ENCODE data around the gene OLIG3. TPM values are rescaled to one million over a fixed set of nuclear protein-coding genes. Genes with fewer than 3 reads are reported as not detected.

OLIG3 gene
- total and polyA plus RNA-seq, 2 of the 13 experiments (the other 11 are each of a cell fraction or from before 2014, with no cell fraction given), result not detected

DNA sequence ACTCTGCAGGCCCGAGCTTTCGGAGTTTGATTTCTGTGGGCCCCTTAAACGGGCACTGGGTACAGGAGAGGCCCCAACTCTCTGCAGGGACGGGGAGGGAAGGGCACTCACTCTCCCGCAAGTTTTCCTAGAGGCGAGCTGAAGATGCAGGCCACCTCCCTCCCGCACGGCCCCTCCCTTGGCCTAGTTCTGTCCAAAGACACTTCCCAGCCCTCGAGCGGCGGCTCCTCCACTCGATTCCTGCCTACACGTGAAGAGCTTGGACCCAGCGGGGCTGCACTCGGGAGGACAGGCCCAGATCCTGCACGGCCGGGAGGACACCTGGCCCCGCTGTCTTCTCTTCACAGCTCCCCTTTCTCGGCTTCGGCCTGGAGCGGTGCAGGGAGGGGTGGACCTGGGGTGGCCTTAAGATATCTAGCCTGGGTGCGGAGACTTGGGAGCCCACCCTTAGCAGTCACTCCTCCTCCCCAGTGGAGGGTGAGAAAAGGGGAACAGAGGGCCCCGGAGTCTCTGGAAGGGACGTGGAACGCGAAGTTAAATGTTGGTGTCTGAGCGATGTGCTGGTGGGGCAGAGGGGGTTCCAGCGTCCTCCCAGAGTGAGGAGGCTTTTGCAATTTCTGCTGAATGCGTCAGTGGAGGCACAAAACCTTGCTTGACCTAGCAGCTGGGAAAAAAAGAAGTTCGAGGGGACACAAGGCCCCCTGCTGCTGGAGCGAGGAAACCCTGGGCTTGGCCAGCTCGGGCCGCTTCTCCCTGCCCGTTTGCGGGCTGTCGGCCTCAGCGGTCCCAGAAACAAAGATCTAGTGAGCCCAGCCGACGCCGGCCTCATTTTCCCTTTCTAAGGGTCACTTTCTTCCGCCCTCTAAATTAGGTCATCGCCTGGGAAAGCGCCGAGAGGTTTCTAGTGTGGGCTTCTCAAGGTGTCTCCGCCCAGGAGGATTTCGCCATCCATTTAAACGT, 4.9 kb downstream of the OLIG3 start:
- in situ Hi-C loops (cut with HindIII; ENCODE audit: extremely low pct_ligation_motif_present, low pct_unique_long_range_greater_than_20kb), result no loop called here
- Histone ChIP-seq H3K79me2 (ENCODE audit: insufficient read depth, low read length) (no peaks in the 10 kb centered on the region), H3K9ac (ENCODE audit: insufficient read depth, low read depth, low read length) (no peak overlapping the region), H3K27ac (ENCODE audit: extremely low read length, insufficient read depth, low read length) (no peak overlapping the region), H2AFZ (ENCODE audit: low read length) (no peak overlapping the region), H3K4me2 (ENCODE audit: low read depth, low read length) (no peak overlapping the region), H3K36me3 (replicated peaks in 1 of 2; ENCODE audit: control insufficient read depth in 1 of 2, insufficient read depth in 2 of 2, low read length in 2 of 2) (no peaks in the 10 kb centered on the region), H3K27me3 (ENCODE audit: control insufficient read depth in 1 of 2, insufficient read depth in 2 of 2, low read length in 2 of 2) (peaks cover 7 to 65% of the 10 kb centered on the region in 2 experiments; a peak in 4 of 5 replicates), H4K20me1 (ENCODE audit: insufficient read depth, low read length) (no peaks in the 10 kb centered on the region), H3K4me3 (replicated peaks in 1 of 3; ENCODE audit: insufficient read depth in 1 of 3, low read depth in 2 of 3, low read length in 3 of 3) (no peak overlapping the region), H3K9me3 (ENCODE audit: low read length) (no peaks in the 10 kb centered on the region), H3K4me1 (ENCODE audit: insufficient read depth, low read length) (no peaks in the 10 kb centered on the region)
- DNase-seq (ENCODE audit: low spot score) (no peak), FAIRE-seq (no peak), ATAC-seq (peak; percentile 23)
- intact Hi-C loops (cut with micrococcal nuclease; ENCODE audit: unreplicated experiment), result no loop called here
- ChIA-PET POLR2A (no interaction called here), CTCF (ENCODE audit: low intra/inter-chr PET ratio, low total read pairs) (no interaction called here)
- 72% methylated on average over 47 of the region's 47 CpGs for WGBS (ENCODE audit: low lambda C conversion rate)
- BruUV-seq (replicated peaks), result no TSS peak
- TF ChIP-seq, protein P1, sequence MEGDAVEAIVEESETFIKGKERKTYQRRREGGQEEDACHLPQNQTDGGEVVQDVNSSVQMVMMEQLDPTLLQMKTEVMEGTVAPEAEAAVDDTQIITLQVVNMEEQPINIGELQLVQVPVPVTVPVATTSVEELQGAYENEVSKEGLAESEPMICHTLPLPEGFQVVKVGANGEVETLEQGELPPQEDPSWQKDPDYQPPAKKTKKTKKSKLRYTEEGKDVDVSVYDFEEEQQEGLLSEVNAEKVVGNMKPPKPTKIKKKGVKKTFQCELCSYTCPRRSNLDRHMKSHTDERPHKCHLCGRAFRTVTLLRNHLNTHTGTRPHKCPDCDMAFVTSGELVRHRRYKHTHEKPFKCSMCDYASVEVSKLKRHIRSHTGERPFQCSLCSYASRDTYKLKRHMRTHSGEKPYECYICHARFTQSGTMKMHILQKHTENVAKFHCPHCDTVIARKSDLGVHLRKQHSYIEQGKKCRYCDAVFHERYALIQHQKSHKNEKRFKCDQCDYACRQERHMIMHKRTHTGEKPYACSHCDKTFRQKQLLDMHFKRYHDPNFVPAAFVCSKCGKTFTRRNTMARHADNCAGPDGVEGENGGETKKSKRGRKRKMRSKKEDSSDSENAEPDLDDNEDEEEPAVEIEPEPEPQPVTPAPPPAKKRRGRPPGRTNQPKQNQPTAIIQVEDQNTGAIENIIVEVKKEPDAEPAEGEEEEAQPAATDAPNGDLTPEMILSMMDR (CRISPR knock-in tag; IDR thresholded peaks at IDR 0.05), result peak; percentile 37
- no peak for TF ChIP-seq ZNF451 (CRISPR knock-in tag; IDR thresholded peaks at IDR 0.05)
- TF ChIP-seq STAG1 (CRISPR knock-in tag; IDR thresholded peaks at IDR 0.05), result peak; percentile 38

Measured in HepG2 (cell line).